GM21390 (cell line): Measurements from ENCODE around the gene MLST8.

Experiments used
- ATAC-seq: cut with Tn5 transposase; IDR thresholded peaks from one replicate; pipeline ENCODE4 v1.9.1; 2021; ENCODE audit not compliant: unreplicated experiment

Gene MLST8

DNA sequence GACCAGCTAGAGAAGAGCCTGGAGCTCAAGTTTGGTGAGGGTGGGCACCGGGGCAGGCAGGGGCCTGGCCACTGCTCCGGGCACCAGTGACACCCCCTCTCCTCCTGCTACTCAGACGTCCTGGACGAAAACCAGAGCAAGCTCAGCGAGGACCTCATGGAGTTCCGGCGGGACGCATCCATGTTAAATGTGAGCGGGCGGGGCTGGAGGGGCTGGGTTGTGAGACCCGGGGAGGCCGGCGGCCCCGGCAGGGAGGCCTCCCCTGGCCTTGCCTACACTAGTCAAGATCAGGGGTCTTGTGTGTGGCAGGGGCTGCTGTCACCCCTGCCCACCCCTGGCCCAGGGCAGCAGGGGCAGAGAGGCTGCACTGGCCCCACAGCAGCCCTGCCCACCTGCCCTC, 31.9 kb upstream of the MLST8 start:
- ATAC-seq: no peak

DNA sequence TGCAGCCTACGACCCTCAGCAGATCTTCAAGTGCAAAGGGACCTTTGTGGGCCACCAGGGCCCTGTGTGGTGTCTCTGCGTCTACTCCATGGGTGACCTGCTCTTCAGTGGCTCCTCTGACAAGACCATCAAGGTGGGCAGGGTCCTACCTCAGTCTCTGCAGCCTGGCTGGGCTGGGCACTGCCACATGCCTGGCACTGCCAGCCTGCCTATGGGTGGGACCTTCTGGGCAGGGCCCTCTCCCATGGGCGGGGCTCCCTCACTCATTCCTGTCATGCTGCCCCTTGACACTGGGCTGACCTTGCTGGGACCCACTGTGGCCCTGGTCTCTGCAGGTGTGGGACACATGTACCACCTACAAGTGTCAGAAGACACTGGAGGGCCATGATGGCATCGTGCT, 31.3 kb upstream of the MLST8 start:
- no peak for ATAC-seq

DNA sequence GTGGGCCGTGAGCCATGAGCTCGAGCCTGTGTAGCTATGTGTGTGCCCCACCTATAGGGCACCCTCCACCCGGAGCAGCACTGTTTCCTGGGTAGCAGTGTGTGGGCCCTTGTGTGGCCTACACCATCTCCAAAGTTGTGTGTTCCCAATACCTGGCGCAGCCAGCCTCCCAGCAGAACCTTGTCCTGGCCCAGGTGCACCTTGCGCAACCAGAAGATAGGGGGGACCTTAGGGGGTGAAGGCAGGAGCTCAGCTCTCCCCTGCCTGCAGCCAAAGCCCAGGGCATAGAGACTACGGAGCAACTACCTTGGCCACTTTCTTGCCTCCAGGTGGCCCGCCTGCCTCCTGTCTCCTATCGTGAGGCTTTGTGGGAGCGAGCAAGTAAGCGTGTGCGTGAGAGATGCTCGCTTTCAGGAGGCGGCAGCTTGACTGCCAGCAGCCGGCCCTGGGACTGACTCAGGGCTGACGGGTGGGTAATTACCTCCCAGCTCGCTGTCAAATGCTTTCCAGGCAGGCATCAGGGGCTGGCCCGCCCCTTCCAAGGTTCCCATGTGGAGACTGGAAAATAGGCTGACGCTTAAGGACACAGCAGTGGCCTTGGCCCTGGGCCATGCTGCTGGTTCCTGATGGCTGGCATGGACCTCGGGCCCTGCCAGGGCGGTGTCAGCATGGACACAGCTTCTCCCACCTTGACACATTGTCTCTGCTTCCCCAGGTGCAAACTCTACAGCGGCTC, 30.7 kb upstream of the MLST8 start:
- no peak for ATAC-seq

DNA sequence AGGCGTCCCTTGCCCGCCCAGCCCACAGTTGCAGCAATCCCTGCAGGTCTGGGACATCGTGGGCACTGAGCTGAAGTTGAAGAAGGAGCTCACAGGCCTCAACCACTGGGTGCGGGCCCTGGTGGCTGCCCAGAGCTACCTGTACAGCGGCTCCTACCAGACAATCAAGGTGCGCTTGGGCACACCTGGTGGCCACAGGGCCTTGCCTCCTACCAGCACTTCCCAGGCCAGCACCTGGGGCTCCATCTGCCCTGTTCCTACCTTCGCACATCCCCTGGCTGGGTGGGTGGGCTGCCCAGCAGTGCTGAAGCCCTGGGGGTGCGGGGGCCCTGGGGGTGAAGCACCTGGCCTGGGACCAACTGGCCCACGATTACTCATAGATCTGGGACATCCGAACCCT, 29.8 kb upstream of the MLST8 start:
- no peak for ATAC-seq

DNA sequence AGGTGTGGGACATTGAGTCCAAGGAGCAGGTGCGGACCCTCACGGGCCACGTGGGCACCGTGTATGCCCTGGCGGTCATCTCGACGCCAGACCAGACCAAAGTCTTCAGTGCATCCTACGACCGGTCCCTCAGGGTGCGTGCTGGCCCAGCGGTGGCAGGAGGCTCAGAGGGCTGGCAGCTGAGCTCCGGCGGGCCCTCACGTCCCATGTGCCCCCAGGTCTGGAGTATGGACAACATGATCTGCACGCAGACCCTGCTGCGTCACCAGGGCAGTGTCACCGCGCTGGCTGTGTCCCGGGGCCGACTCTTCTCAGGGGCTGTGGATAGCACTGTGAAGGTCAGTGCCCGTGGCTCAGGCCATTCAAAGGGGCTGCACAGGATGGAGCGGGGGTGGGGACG, 29.2 kb upstream of the MLST8 start:
- no peak for ATAC-seq

DNA sequence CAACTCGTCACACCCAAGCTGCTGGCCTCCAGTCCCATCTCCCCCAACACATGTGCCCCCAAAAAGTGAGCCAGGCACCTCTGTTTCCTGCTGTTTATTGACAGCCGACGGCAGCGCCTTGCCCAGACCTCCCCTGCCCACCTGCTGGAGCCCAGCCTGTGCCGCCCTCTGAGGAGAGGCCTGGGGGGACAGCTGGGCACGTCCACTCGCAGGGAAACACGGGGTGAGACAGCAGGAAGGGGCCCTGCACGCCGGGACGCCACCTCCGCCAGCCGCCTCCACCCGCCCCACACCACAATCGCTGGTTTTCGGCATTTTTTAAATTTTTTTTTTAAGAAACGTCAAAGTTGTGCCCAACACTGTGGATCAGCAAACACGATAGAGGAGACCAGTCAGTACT, 28.2 kb upstream of the MLST8 start:
- ATAC-seq: no peak

DNA sequence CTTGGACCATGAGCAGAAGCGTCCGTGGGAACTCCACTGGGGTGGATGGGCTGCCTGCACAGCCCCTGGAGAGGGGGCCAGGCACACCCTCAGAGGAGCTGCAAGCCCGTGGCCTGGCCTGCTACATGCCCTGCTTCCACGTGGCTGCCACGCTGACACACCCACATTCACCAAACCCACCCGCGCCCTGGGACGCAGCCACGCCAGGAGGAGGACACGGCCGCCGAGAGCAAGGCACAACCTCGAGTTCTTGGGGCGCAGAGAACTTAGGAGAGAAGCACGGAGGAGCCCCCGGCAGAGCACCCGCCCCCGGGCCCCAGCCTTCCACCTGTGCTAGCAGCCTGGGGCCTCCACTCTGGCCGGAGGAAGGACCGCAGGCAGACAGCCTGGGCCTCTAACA, 27.7 kb upstream of the MLST8 start:
- ATAC-seq: no peak

DNA sequence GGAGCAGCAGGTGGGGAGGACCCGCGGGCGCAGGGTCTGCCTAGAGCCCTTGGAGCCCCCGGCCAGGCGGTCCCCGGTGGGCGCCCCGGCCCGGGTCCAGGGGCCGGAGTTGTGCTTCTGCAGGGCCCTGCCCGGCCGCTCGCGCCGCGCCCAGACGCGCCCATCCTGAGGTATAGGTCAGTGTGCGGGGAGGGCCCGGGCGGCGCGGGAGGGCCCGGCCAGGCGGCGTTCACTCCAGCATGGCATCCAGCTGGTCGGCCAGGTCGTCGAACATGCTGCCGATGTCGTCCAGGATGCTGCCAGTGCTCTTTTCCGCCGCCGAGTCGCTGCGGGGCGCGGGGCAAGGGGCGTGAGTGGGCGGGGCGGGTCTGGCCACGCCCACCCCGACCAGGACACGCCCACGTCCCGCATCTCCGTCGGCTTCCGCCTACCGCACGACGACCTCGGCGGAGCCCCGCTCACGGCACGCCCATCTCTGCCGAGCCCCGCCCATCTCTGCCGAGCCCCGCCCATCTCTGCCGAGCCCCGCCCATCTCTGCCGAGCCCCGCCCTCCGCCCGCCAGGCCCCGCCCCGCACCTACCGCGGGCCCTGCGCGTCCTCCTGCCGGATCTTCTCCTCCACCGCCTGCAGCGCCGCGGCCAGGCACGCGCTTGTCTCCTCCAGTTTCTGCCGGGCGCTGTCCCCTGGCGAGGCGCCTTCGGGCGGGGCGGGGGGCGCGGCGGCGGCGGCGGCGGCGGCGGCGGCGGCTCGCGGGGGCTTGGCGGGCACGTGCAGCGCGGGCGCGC, 26.7 kb upstream of the MLST8 start:
- no peak for ATAC-seq

DNA sequence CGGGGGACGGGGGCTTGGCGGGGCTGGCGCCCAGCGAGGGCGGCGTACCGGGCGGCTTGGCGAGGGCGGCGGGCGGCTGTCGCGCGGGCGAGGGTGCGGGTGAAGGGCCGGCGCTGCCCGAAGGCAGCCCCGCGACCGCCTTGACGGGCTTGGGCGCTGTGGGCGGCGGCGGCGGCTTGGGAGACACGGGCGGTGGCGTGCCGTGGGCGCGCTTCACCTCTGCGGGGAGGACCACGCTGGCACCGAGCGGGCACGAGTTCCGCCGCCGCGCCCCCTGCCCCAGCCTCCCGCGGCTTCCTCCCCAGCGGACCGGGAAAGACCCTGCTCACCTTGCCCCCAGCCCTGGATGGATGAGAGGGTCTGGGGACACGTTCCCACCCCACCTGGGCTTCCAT, 26.1 kb upstream of the MLST8 start:
- ATAC-seq: no peak

DNA sequence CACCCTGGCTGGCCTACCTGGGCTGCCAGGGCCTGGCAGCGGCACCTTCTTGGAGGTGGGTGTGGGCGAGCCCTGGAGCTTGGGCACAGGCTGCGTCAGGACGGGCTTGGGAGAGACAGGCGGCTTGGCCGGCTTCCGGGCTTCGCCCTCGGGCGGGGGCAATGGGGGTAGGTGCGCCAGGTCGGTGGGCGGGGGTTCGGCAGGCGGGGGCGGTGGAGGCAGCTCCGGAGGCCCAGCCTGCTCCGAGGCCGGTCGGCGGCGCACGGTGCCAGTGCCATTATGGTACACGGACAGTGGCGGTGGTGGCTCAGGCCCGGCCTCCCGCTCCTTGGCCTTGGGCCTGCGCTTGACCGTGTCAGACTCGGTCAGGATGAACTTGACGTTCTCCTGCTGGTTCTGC, 25.7 kb upstream of the MLST8 start:
- ATAC-seq: no peak

DNA sequence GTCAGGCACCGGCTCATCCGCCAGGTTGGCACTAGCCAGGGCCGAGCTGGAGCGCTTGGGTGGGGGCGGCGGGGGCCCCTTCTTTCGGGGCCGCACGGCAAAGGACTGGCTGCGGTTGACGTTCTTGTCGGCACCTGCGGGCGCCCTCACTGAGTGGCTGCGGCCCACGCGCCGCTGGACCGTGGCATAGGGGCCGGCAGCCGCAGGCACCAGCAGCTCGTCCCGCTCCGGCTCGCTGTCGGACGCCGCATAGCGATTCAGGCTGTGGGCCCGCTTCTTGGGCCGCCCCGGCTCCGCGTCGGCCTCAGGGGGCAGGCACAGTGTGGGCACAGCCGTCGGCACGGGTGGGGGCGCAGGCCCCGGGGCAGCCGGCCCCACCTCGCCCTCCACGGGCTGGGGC, 24.8 kb upstream of the MLST8 start:
- no peak for ATAC-seq

DNA sequence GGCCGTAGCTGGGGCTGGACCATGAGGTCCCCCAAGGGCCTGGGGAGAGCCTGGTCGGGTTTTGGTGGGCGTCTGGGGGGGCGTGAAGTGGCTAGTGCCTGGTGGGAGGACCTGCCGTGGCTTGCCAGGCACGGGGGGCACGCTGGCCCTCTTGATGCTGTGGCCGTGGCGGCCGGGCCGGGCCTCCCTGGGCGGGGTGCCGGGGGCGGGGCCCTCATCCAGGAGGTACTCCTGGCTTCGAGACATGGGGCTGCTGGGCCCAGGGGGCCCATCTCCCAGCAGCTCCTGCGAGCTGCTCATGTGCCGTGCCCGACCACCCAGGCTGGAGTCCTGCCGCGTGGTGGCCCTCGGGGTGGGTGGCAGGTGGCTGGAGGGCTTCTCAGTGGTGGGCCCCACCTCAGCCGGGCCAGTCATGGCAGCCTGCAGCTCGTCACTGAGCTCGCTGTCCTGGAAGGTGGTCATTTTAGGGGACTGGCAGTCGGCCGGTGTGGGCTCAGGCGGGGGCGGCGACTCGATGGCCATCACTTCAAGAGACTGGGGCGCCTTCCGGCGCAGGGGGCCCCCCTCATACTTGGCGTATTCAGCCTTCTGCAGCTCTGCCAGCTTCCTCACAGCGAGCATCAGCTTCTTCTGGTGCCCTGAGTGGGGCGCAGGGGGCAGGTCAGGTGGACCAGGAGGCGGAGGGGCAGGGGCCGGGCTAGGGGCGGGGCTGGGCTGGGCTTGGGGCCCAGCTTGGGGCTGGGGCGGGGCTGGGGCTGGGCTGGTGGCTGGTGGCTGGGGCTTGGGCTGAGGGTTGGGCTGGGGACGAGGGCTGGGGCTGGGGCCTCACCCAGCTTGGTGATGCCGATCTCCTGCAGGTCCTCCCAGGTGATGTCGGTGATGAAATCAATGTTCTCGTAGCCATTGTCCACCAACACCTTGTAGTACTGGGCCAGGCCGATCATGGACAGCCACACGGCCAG, 24.0 kb upstream of the MLST8 start:
- ATAC-seq: no peak

DNA sequence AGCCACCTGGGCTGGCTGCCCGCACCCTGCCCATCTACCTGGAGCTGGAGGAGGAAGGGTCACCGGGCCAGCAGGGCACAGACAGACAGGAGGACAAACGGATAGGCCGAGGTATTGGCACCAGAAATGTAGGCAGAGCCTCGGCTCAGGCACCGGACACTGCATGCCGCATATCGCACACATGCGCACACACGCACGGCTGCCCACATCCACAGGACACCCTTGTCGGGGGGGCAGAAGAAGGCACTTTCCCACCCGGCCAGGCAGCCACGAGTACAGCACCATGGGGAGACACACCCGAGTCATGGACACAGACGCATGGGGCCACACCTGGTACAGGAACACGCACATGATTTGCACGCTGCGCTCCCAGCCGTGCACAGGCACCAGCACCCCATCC, 23.3 kb upstream of the MLST8 start:
- no peak for ATAC-seq

DNA sequence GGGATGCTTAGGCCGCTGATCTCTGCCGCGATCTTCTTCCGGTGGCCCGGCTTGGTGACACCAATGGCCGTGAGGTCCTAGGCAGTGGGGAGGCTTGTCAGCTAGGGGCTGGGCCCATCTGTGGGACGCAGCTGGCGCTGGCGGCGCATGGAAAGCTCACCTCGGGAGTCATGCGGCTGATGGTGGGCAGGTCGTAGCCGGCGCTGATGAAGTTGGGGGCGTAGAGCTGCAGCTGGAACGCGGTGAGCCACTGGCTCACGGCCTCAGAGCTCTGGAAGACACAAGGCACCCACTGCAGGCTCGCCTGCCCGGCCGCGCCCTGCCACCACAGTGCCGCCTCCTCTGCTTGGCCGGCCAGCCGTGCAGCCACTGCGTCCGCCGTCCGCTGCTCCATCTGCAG, 21.6 kb upstream of the MLST8 start:
- no peak for ATAC-seq

DNA sequence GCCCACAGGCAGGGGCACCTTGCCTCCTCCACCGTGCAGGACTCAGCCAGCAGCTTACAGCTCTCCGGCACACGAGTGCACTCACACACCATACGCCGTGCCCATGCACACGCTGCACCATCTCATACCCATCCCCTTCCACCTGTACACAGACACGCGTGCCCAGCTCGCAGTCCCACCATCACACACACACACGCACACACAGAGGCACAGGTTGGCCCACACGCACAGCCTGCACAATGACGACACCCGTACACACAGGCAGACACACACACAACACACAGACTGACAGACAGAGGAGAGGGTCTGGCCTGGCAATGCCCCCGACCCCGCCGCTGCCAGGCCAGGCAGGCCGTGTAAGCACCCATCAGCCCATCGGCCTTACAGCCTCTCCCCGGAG, 20.9 kb upstream of the MLST8 start:
- ATAC-seq: no peak

DNA sequence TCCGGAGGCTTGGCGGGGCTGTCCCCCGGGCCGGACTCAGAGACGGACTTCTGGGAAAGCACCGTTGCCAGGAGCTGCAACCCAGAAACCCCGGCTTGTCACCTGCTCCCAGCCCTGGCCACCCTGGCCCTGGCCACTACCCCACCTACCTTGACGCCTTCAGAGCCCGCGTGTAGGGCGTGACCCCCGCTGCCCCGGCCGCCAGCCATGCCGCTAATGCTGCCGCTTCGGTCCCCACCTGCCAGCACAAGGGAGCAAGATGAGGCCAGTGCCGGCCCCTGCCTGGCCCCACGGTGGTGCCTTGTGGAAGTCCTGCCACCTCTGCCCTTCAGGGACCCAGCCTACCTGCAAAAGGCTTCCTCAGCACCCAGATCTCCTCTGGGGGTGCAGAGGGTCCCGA, 20.3 kb upstream of the MLST8 start:
- ATAC-seq: no peak

DNA sequence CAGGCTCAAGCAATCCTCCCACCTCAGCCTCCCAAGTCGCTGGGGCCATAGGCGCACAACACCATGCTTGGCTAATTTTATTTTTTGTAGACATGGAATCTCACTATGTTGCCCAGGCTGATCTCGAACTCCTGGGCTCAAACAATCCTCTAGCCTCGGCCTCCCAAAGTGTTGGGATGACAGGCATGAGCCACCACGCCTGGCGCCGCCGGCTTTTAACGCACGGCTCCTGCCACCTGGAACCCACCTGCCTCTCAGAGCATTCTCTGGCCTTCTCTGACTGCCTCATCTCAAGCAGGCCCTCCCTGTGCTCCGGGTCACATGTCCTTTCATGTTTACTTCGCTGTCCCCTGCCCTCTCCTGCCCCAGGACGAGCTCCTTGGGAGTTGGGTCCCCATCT, 19.2 kb upstream of the MLST8 start:
- ATAC-seq: no peak

DNA sequence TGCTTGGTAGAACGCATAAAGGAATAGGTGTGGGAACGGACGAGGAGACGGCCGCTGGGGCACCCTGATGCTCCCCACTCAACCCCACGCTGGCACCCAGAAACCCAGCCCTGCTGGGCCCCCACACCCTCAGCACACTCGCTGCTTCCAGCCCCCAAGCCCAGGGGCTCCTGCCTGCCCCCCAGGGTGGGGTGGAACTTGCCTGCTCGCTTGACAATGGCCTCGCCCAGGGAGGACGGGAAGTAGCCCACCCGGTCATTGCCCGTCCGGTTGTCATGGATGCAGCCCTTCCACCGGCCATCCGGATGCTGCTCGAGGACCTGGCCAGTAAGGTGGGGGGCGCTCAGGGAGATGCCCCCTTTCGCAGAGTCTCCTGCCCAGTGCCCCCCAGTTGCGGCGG, 18.7 kb upstream of the MLST8 start:
- no peak for ATAC-seq

DNA sequence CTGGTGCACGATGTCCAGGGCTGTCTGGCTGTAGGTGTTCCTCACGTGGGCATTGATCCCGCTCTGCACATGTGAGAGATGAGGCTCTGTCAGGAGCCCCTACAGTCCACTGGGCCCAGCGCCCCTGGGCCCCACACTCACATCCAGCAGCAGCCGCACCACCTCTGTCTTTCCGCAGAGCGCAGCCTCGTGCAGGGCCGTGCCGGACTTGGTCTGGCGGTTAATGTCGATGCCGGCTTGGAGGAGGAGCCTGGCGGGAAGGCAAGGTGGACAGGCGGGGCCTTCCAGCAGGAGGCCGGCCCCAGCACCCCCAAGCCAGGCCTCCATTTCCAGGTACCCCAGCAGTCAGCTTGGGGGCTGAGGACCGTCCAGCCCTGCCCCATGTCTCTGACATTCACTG, 18.0 kb upstream of the MLST8 start:
- ATAC-seq: no peak

DNA sequence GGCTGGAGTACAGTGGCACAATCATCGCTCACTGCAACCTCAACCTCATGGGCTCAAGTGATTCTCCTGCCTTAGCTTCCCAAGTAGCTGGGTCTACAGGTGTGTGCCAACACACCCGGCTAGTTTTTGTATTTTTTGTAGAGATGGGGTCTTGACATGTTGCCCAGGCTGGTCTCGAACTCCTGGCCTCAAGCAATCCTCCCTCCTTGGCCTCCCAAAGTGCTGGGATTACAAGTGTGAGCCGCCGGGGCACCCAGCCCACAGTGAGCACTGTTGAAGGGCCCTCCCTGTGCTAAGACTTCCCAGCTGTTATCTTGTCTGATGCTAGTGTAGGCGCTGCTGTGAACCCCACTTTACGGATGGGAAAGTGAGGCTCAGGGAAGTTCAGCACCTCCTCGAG, 16.9 kb upstream of the MLST8 start:
- no peak for ATAC-seq

DNA sequence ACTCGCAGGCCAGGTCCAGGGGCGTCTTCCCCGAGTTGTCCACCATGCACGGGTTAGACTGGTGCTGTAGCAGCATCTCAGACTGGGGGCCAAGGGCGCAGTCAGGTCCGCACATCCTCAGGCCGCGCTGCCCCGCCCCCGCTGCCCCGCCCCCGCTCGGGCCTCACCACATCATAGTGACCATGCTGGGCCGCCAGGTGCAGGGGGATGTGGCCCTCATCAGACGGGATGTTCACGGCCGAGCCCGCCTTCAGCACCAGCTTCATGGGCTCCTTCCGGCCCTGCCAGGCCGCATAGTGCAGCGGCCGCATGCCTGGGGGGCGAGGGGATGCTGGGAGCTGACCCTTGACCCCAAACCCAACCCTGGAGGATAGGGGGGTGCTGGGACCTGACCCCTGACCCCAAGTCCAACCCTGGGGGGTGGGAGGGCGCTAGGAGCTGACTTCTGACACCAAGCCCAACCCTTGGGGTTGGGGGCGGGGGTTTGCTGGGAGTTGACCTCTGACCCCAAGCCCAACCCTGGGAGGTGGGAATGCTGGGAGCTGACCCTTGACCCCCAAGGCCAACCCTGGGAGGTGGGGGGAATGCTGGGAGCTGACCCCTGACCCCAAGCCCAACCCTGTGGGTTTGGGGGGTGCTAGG, 15.9 kb upstream of the MLST8 start:
- ATAC-seq: no peak
